Fibroblast of skin of abdomen (primary cell): ENCODE results near the gene DUSP12. TPM values are rescaled to one million over a fixed set of nuclear protein-coding genes. Genes with fewer than 3 reads are reported as not detected.
A peak's percentile ranks its signal among the peaks of the same experiment; 100 is the strongest.

Experiments used
- DNase-seq: peaks from one replicate; pipeline ENCODE4 v3.0.0-alpha.2; 2013
- polyA plus RNA-seq, 2 experiments: library from polyadenylated mRNA; unstranded; fragments of 120-200 nt; gene quantifications; one replicate each; pipeline ENCODE4 v1.2.1, GENCODE V29; 2013; ENCODE audit not compliant: insufficient read length in 2 of 2

DUSP12 gene
- 27.7 TPM for polyA plus RNA-seq (2013, experiment 1 of 2; ENCODE audit: insufficient read length)
- 27.7 TPM for polyA plus RNA-seq (2013, experiment 2 of 2; ENCODE audit: insufficient read length)

- DNase-seq, result peak; percentile 96
Measured at GRCh38 chr1:161749509-161750407, at the start of gene DUSP12. Gene DUSP12 (plus strand): TSS chr1:161749786. CDS start chr1:161749802, 16 bp downstream.

- no peak for DNase-seq
Measured at GRCh38 chr1:161702250-161702649, 47.3 kb upstream of the DUSP12 start.

- no peak for DNase-seq
Measured at GRCh38 chr1:161705537-161705936, 44.0 kb upstream of the DUSP12 start.

- peak; percentile 75 for DNase-seq
Measured at GRCh38 chr1:161706113-161706481, 43.5 kb upstream of the DUSP12 start.

DNA sequence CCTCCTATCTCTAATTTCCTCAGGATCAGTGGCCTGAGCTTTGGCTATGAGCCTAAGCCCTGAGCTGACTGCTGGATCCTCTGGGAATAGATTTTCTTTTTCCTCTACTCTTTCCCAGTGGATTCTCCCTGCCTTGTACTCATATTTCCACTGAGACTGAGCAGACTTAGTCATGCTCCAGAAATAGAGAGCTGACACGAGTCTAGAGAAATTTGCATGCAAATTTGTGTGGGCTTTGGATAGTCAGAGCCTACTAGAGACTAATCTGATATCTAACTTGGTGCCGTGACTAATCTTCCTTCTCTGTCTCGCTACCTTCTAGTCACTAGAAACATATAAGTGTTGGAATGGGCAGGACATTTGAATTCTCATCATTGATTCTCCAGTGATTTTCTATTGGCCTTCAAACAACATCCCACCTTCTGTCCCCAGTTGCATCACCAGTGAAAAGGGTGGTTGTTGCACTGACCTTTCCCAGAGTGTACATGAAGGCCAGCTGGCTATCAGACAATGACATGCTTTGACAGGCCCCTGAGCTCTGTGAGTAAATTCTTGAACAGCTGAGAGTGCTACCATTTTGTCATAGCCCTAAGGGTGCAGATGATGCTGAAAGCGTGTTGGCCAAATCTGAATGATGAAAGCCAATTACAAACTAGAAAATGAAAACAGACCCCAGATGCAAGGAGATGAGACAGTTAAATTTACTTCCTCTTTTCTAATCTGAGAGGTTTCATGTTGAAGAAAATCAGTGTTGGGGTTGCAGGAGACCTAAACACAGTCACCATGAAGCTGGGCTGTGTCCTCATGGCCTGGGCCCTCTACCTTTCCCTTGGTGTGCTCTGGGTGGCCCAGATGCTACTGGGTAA lies 42.9 kb upstream of the DUSP12 start, which contains the start of gene FCRLA:
FCRLA (plus strand) TSS at position 748 of the 866 bp plus-strand sequence; CDS start at position 784, 36 bp downstream.
- peak; percentile 96 for DNase-seq

DNA sequence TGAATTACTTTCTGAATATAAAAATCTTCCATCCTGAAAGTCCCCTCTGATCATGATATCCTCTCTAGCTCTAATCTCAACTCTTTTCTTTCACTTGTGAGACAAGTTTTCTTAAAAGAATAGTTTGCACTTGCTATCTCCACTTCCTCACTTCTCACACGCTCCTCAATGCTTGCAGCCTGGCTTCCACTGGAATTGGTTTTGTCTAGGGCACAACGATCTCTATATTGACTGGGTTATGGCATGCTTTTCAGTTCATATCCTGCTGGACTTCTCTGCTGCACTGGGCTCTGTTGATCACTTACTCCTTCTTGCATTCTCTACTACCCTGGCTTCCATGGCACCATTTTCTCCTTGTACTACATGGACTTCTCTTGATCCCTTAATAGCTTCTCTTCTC lies 42.1 kb upstream of the DUSP12 start:
- DNase-seq, result no peak

DNA sequence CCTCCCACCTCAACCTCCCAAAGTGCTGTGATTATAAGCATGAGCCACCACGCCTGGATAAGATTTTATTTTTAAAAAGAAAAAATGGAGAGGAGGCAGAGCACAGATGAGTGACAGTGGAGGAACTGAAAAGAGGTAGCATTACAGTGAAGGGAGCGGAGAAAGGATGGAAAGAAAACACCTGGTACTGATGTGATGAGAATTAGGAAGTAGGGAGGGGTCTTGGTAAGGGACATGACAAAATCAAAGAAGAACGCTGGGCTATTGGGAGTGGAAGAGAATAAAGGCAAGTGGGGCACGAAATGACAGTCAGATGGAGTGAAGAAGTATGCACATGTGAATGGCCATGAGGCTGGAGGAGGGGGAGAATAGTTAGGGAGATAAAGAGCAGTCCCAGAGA lies 40.2 kb upstream of the DUSP12 start:
- no peak for DNase-seq

- peak; percentile 28 for DNase-seq
Measured at GRCh38 chr1:161710560-161710959, 39.0 kb upstream of the DUSP12 start.

DNA sequence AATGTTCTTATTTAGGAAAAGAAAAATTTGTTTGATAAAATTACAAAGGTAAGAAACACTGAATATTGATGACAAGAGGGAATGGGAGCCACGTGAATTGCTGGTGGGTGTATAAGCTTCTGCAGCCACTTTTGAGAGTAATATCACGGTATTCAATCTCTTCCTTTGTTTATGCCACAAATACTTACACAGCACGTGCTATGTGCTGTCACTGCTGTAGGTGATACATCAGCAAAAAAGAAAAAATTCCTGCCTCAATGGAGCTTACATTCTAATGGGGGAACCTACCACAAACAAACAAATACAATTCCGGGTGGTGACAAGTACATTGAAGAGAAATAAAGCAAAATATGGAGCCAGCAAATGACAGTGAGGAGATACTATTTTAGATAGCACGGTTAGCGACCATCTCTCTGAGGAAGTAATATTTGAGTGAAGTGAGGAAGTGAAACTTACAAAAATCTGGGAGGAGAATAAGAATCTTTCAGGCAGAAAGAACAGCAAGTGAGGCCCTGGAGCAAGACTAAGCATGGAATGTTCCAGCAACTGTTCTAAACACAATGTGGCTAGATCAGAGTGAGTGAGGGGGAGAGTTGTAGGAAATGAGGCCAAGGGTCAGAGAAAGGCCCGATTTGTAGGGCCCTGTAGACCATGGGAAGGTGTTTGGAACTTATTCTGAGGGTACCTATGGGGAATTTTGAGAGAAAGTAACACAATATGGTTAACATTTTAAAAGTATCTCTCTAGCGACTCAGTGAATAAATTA lies 30.8 kb upstream of the DUSP12 start:
- no peak for DNase-seq

DNA sequence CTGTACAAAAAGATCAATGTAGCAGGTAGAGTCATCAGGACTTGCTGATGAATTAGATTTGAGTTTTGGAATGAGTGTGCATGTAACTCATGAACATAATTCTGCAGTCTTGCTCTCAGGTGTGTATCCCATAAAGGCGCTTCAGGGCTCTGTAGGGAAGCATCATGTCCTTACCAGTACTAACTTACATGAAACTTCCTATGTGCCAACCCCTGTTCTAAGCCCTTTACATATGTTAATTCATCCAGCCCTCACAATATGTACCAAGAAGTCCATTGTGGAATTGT lies 30.3 kb upstream of the DUSP12 start:
- no peak for DNase-seq

GRCh38 chr1:161720422-161720821 lies 29.2 kb upstream of the DUSP12 start:
- no peak for DNase-seq

DNA sequence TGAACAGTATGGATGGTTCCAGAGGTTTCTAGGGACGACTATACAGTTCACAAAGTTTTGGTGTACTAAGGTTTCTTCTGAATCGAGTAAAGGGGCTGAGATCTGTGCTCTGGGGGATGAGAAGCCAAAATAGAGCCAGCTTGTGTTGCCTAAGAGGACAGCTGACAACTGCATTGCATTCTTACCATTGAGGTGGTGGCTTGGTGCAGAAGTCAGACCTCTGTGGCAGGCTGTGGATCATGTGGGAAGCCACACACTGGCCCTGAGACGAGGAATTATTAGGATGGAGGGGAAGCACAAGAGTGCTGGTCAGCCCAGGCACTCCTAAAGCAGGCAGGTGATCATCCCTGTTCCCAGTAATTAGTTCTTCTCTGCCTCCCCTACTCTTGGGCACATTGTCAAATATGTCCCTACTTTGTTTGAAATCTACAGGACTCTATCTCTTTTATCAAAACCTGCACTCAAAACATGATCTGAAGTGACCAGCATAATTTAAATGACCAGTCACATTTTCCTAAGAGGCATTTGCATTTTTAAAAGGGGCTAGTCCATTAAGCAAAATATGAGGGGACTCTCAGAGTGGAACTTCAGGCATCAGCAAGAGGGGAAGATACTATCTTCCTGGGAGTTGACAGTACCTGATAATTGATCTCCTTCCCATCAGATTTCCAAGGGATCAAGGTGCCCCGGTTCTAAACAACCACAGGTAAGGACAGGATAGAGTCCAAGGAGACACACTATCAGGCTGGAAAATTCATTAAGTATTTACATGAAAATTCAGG lies 28.4 kb upstream of the DUSP12 start, which contains the start of gene FCRLB:
FCRLB (plus strand) TSS at position 589 of the 782 bp plus-strand sequence. CDS start 1,129 bp downstream, outside the sequence.
- DNase-seq, result no peak

- DNase-seq, result peak; percentile 90
Measured at GRCh38 chr1:161721738-161722343, 27.7 kb upstream of the DUSP12 start.

DNA sequence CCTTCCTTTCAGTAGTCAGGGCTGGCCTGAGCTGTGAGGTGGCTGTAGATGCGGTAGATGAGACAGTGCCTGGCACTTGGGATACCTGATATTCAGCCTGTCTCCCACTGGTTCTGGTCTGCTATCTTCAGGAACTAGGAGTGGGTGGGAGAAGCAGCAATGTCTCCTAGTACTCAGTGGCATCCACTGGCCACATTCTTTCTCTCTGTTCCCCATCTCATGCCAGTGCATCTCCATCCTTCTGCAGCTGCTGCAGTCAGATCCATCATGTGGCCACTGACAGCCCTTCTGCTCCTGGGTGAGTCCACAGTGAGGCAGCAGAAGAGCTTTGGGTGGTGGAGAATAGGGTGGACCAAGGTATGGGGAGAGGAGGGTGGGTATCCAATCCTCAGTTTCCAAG lies 27.2 kb upstream of the DUSP12 start:
- no peak for DNase-seq

DNA sequence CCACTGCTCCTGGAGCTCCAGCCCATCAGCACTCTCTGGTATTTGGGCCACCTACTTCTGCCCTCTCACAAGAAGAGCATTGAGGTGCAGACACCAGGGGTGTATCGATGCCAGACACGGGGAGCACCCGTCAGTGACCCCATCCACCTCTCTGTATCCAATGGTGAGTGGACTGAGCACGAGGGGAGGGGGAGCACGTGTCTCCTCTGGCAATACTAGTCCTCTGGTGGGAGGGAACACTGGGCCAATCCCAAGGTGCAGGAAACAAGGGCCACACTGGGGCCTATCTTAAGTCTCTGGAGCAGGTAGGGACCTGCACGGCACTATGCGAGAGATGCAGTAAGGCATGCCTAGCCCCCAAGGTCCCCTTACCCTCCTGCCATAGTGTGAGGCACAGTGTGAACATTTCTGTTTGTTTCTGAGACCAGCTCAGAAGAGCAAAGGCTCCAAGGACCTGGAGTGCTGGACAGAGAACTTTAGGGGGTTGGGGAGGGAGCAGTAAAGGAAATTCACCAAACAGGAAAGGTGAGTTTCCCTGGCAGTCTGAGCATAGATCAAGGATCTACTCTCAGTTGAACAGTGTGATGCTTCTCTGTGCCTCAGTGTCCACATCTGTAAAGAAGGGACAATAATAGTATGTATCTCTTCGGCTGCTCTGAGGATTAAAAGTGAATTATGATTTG lies 26.0 kb upstream of the DUSP12 start:
- DNase-seq, result no peak

GRCh38 chr1:161725258-161725907 lies 24.2 kb upstream of the DUSP12 start:
- DNase-seq, result peak; percentile 12

GRCh38 chr1:161725908-161726472 lies 23.6 kb upstream of the DUSP12 start:
- peak; percentile 54 for DNase-seq

DNA sequence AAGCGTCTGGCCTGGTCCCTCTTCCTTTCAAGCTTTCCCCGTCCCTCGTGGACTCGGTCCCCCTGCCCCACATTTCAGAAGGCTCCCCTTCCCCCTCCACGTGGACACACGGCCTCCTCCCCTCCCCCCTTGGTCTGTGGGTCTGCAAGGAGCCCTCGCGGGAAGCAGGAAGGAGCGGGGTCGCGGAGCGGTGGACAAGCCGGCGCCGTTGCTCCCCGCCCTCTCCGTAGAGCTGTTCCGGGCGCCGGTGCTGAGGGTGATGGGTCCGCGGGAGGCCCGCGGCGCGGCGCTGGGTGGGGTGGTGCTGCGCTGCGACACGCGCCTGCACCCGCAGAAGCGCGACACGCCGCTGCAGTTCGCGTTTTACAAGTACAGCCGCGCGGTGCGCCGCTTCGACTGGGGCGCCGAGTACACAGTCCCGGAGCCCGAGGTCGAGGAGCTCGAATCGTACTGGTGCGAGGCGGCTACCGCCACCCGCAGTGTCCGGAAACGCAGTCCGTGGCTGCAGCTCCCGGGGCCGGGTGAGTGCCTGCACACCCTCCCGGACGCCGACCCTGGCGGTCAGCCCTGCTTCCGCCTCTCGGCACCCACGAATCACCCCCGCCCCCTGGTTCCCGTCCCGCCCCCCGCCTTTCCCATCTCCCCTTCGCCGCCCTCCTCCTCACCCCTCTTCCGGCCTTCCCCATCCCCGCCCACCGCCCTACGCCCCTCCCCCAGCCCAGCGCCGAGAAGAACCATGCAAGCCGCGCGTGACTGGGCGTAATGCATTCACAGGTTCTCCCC lies 22.9 kb upstream of the DUSP12 start:
- DNase-seq, result peak; percentile 88
